GM19239 (cell line): ENCODE data around the gene PTTG1IP.

ENCODE experiments used
- DNase-seq: peaks from one replicate; pipeline ENCODE4 v3.0.0; 2011; ENCODE audit warnings: low spot score; ENCODE audit not compliant: insufficient read length
- FAIRE-seq: peaks from 2 replicates; lab custom pipeline; 2011; peaks lifted over from hg19 to GRCh38; lab: Jason Lieb, UNC

The PTTG1IP gene

DNA sequence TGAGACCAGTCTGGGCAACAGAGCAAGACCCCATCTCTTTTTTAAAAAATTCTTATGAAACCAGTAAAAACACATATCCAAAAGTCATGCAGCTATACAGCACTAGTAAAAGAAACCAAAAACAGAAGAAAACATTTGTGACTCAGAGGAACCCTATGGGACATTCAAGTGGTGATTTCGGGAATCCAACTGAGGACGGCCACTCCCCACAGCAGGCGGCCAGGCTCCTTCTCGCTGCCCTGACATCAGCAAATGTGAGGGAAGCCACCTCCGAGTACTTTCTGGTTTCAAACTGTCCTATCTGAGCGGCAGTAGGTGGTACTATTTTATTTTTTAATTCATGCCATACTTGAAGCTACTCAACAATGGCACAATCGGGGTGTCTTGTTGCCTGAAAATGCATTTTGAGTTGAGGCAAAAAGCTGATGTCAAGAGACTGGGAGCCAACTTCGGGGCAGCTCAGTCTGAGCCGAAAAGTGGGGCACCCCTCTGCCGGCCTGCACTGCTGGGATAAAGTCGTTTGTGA lies 58.9 kb downstream of the PTTG1IP start:
- no peak for FAIRE-seq
- DNase-seq = no peak

DNA sequence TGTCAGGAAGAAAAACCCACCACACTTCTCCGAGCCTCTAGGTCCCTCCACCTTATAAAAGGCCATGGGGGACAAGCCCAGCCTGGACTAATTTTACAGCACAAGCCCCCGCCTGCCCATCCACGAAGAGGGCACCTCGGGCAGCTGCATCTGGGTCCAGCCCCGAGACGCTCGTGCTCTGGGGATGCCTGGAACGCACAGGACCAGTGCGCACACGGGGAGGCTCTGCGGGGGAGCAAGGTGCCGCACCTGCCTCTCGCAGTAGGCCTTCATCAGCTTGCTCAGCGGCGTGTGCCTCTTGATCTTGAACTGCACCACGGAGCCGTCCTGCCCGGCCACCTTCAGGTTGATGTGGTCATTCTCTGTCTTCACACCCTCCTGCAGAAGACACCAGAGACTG lies 59.8 kb downstream of the PTTG1IP start:
- FAIRE-seq = no peak
- no peak for DNase-seq

DNA sequence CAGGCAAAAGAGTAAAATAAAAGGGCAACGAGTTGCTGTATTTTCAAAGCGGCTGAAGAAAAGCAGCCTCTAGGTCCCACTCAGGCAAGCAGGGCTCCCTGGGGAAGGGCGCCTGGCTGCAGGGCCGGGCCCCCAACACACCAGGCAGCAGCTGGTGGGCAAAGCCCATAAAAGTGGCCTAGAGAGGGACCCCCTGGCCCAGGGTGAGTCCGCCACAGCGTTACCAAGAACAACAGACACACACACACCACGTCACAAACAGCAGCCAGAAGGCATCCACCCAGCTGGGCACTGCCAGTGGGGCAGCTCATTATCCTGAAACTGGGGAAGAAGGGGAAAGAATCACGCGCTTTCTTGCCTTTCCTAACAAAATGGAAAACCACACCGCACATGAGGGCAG lies 60.3 kb downstream of the PTTG1IP start:
- no peak for FAIRE-seq
- no peak for DNase-seq

DNA sequence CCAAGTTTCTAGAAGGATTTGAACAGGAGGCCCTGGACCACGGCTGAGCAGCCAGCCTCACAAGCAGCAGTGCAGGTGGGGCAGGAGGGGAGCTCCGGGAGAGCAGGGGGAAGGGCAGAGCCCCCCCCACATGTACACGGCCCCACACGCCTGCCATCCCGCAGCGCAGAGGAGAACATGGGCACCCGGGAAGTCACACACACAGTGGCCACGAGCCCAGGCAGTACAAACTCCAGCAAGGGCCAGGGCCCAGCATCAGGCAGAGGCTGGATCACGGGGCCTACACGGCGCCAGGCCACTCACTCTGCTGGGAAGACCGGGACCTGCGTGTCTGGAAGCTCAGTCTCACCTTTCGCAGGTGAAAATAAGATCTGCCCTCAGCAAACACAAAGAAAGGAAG lies 60.9 kb downstream of the PTTG1IP start:
- FAIRE-seq (no peak), DNase-seq (no peak)

DNA sequence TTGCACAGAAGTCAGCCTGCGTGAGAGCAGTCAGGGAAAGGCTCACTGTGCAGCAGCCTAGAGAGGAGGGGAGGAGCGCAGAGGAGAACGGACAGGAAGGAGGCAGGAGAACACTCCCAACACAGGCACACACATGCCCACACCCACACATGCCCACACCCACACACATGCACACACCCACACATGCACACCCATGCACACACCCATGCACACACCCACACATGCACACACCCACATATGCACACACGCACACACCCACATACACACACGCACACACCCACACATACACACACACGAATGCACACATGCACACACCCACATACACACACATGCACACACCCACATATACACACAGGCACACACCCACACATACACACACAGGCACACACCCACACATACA lies 62.7 kb downstream of the PTTG1IP start:
- no peak for FAIRE-seq
- no peak for DNase-seq

DNA sequence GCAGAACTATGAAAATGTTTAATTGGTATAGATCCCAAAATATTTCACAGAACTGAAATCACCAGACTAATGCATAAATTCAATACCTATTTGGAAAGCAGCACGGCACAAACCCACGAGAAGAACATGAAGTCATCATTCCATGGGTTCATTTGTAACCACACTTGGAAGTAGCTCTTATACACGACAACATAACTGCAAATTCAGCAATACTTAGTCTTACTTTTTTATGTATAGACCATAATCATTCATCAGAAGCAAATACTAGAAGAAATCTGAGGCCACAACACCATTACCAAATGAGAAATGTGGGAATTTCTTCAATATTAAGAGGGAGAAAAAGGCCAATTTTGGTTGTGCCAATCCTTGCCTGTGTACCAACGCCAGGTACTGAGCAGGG lies 67.6 kb downstream of the PTTG1IP start:
- FAIRE-seq (no peak), DNase-seq (no peak)

DNA sequence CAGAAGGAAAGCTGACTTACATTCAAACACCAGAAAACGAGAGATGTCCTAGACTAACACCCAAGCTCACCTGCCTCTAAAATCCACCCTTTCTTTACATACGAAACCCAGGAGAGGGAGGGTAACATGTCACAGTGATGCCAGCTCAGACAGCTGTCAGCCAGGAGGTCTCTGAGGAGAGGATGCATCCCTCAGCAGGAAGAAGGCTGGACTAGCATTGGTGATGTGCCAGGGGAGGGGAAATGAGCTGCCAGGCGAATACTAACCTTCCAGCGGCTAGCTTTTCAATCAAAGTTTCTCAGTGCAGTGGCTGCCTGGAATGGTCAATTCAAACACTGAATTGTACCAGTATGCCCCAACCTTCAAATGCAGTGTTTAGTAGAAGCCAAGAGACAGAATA lies 68.3 kb downstream of the PTTG1IP start:
- FAIRE-seq (no peak), DNase-seq (no peak)

DNA sequence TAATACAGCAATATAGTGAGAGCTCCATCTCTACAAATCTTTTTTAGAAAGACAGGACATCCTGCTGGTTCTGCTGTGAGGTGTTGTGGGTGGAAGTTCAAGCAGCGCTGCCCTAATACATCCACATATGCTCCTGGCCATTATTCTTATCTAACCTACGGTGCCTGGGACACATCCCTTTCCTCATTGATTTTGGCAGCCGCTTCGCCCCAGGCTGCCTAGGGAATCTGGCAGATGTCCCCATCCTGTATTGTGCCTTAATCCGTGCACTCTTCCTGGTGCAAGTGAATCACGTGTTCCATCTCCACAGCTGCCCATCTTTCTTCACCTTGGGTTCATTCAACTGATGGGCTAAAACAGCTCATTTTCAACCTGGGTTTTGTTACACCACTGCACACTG lies 68.7 kb downstream of the PTTG1IP start:
- FAIRE-seq = no peak
- DNase-seq = no peak

DNA sequence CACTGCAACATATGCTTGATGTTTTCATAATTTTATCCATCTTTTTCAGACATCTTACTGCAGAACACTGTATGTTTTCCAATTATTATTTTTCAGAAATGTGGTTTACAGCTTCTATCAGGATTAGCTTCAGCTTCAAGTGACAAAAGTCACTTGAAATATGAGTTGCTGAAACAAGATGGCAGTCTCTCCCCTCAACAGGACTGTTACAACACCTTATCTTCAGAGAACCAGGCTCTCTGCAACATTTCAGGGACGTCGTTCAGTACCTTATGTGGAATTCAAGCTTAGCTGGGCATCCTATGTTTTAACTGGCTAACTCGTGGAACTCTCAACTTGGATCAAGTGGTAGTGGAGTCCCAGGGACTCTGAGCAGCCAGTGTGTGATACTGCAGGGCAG lies 69.8 kb downstream of the PTTG1IP start:
- DNase-seq (no peak), FAIRE-seq (no peak)

DNA sequence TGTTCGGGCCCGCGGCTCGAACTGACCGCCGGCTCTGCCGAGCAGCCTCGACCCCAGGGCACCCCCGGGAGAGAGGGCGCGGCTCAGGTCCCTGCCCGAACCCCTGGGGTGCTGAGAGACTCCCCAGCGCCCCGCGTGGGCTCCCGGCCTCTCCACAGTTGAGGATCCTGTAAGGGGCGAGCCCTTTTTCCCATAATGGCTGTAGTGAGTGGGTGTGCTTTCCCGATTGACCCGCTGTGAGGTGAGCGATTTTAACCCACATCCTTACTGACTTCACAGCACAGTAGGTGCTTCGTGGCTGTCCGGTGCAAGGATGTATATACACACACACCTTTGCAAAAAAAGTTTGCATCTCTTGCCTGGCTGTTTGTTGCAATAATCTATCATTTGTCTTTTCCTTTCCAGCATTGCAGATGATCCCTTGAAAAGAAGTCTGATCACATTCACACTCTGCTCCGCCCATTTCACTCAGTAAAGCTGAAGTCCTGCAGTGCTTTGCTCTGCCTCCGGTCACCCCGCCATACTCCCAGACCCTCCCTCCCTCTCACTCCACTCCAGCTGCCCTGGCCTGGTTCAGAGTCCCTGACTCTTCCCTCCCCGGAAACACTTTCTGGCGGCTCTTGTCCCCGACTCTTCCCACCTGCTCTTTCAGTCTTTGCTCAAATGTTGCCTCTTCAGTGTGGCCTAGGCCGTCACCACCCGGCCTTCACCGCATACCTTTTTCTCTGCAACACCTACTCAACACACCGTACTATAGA lies 70.9 kb downstream of the PTTG1IP start:
- FAIRE-seq (no peak), DNase-seq (no peak)

DNA sequence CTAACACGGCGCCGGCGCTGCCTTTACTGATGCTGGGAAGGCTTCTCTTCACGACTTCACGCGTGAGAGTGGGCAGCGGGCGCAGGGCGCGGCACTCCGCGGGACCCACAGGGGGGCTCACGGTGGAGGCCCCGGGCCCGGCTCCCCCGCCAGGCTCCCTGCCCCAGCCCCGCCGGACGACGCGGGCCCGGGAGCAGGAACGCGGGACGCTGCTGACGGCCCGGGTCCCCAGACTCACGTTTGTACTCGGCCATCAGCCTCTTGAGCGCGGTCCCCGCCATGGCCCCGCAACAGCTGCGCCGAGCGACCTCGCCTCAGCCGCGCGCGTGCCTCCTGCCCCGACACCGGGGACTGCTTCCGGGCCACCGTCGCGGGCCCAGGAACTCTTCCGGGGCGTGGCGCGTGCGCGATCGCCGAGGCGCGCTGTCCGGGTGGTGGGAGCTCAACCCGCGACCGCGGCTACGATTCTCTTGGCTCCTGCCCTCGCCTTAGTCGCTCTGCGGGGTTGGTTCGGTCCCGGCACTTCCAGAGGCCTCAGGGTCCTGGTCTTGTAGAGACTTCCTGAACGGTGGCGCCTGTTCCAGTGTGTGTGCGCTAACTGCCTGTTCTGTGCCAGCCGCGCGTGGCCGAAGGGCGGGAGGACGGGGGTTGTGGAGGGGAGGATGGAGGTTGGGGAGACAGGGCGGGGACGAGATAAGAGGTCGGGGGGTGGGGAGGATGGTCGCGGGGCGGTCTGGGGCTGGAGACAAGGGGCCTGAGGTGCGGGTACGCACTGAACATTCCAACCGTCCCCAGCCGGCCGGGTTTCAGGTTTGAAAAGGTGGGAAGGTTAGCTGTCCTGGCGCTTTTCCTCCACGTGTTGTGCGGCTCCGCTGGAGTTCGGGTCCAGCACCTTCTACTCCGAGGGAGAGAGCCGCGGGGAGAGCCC lies 71.8 kb downstream of the PTTG1IP start, which contains the start of gene UBE2G2:
Gene UBE2G2, minus strand, starts transcription at position 353 of the 928 bp plus-strand sequence. Its CDS starts 72 bp downstream, at position 281.
- FAIRE-seq (no peak), DNase-seq (peak; percentile 94)

DNA sequence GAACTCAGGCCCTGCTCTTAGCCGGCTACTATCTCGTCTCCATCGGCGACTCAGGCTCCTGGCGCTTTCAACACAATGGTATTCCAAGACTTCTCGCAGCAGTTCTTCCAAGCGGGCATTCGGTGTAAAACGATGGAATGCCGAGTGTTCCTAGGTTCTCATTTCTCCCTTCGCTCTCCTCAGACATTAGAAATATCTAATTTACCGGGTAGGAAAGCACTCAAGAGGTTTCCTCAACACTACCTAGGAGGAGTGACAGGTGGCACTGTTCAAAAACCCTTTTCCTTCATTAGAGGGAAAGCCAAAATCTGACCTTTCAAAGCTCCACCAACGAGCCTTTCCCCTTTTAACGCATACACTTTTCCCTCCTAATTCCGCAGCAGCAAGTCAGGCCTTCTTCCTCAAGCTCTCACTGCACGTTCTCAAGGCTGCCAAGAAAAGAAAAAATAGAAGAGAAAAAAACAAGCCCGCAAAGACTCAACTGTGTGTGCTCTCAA lies 72.5 kb downstream of the PTTG1IP start:
- no peak for FAIRE-seq
- DNase-seq = peak; percentile 60

DNA sequence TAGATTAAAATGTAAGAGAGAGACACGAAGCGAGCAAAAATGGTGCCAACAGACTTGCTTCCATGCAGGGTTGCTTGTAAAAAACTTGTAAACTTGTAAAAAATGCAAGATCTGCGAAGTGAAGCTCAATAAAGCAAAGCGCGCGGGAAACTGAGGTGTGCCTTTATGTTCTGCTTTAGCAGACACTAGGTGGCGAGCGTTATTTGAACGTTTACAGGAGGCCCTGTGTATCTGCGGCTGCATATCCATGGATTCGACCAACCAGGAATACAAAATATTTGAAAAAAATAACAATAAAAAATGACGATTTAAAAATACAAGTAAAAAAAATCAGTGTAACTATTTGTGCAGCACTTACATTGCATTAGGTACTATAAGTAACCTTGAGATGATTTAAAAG lies 73.4 kb downstream of the PTTG1IP start:
- no peak for FAIRE-seq
- DNase-seq = no peak

DNA sequence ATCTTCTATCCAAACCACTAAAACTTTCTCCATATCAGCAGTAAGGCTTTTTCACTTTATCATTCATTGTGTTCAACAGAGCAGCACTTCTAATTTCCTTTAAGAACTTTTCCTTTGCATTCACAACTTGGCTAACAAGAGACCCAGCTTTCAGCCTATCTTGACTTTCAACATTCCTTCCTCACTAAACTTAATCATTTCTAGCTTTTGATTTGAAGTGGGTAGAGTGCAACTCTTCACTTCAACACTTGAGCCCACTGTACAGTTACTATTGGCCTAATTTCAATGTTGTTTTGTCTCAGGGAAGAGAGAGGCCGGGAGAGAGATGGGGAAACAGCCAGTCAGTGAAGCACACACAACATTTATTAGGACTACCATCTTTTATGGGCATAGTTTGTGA lies 73.8 kb downstream of the PTTG1IP start:
- no peak for FAIRE-seq

More for the DNA sequence above, 73.8 kb downstream of the PTTG1IP start:
- DNase-seq = no peak
